ENCODE results near the gene ZNF629.

Gene ZNF629

DNA sequence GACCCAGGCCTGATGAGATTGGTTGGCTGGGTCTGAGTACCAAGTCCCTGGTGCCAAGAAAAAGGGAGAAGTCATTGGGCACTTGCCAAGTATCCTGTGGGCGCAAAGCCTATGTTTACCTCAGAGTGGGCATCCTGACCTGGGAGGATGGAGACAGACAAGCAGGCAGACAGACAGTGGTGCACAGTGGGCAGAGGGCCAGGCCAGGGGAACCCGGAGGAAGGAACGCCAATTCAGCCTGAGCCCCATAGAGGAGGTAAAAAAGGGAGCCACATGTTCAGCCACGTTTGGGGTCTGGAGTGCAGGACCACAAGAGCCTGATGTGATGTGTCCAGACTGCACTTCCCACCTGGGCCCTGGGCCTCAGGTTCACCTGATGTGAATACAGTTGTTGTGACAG lies 33.4 kb downstream of the ZNF629 start:
- H3K4me3 ChIP-seq (ENCODE audit: low read depth, low read length) = no peak overlapping the region
- DNase-seq (ENCODE audit: low read depth) = no peak
- TF ChIP-seq, protein P1, sequence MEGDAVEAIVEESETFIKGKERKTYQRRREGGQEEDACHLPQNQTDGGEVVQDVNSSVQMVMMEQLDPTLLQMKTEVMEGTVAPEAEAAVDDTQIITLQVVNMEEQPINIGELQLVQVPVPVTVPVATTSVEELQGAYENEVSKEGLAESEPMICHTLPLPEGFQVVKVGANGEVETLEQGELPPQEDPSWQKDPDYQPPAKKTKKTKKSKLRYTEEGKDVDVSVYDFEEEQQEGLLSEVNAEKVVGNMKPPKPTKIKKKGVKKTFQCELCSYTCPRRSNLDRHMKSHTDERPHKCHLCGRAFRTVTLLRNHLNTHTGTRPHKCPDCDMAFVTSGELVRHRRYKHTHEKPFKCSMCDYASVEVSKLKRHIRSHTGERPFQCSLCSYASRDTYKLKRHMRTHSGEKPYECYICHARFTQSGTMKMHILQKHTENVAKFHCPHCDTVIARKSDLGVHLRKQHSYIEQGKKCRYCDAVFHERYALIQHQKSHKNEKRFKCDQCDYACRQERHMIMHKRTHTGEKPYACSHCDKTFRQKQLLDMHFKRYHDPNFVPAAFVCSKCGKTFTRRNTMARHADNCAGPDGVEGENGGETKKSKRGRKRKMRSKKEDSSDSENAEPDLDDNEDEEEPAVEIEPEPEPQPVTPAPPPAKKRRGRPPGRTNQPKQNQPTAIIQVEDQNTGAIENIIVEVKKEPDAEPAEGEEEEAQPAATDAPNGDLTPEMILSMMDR (IDR thresholded peaks at IDR 0.05; ENCODE audit: control insufficient read depth, extremely low read depth, insufficient read depth) = no peak

DNA sequence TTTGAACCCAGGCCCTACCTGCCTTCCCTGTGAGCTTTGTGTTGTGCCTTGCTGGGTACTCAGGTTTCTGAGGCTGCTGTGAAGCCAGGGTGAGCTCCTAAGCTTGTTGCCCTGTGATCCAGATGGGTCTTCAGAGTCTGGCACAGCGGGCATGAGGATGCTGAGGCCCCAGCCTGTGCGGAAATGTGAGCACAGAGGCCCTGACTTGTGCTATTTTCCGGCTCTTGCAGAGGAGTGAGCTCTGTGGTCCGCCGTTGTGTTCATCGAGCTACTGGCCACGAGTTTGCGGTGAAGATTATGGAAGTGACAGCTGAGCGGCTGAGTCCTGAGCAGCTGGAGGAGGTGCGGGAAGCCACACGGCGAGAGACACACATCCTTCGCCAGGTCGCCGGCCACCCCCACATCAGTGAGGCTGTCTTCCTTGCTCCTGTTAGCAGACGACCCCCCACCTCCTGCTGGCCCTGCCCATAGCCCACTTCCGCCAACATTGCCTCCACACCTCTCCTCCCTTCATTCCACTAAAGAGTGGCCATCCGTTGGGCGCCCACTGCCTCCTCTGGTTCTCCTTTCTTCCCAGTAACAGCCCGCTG lies 36.0 kb downstream of the ZNF629 start:
- no peak overlapping the region for H3K4me3 ChIP-seq (ENCODE audit: low read depth, low read length)
- DNase-seq (ENCODE audit: low read depth) = no peak
- TF ChIP-seq, protein P1 (IDR thresholded peaks at IDR 0.05; ENCODE audit: control insufficient read depth, extremely low read depth, insufficient read depth) = no peak

DNA sequence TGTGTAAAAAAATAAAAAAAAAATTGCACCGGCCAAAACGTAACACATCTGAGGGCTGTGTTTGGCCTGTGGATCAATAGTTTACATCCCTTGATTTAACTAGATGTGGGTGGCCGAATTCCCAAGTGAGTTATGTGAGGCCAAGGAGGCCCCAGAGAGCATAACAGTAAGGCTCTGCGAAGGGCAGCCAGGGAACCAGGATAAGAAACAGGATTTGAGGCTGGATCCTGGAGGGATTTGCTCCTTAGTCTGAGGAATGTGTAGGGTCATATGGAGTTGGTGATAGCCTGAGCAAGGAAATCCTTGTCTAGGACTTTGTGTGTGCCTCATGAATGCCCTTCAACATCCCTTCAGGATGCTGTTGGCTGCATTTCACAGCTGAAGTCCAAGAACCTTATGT lies 36.8 kb downstream of the ZNF629 start:
- H3K4me3 ChIP-seq (ENCODE audit: low read depth, low read length) = no peak overlapping the region
- TF ChIP-seq, protein P1 (IDR thresholded peaks at IDR 0.05; ENCODE audit: control insufficient read depth, extremely low read depth, insufficient read depth) = no peak
- no peak for DNase-seq (ENCODE audit: low read depth)

DNA sequence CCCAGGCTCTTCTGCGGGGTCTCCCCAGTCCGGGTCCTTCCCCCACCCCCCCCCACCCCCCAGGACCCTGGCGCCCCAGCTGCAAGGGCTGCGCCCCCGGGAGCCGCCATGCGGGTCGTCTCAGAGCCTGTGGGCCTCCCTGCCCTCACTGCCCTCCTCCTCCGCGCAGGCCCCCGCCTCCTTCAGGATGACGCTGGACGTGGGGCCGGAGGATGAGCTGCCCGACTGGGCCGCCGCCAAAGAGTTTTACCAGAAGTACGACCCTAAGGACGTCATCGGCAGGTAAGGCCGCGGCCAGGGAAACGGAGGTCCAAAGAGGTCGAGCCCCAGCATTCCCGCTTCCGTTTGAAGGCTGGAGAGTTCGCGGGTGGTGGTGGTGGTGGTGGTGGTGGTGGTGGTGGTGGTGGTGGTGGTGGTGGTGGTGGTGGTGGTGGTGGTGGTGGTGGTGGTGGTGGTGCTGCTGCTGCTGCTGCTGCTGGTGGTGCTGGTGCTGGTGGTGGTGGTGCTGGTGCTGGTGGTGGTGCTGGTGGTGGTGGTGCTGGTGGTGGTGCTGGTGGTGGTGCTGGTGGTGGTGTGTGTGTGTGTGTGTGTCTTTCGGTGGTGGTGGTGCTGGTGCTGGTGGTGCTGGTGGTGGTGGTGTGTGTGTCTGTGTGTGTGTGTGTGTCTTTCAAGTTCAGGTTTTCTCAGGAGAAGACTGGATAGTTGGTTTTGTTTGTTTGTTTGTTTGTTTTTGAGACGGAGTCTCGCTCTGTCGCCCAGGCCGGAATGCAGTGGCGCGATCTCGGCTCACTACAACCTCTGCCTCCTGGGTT lies 38.2 kb downstream of the ZNF629 start:
- peak overlapping the region; percentile 71 for H3K4me3 ChIP-seq (ENCODE audit: low read depth, low read length)
- TF ChIP-seq, protein P1 (IDR thresholded peaks at IDR 0.05; ENCODE audit: control insufficient read depth, extremely low read depth, insufficient read depth) = no peak
- DNase-seq (ENCODE audit: low read depth) = no peak

DNA sequence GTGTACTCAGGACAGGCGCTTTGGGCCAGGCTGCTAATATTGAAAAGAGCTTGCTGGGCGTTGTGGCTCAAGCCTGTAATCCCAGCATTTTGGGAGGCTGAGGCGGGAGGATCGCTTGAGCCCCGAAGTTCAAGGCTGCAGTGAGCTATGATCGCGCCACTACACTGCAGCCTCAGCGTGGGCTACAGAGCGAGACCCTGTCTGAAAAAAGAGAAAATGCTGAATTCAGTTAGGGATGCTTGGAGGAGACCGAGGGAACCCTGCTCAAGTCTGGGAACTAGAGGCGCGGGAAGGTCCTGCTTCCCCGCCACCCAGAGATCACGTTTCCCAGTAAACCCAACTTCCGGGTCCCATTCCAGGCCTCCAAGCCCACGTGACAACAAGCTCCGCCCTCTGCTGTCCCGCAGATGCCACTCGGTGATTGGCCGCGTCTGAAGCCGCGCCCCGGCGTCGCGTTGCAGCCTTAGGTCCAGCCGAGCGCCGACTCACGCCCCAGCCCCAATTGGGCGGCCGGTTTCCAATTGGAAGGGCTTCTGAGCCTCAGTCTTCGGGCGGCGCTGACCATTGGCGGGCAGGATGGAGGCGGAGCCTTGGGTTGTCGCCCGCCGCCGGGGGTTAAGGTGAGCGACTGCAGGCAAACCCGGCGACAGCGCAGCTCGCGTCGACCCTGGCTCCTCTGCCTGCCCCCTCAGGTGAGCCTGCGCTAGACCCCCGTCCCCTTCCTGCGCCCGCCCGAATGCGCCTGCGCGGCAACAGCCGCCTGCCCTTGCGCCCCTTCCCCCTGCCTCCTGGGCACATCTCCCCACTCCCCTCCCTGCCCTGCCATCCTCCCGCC lies 39.0 kb downstream of the ZNF629 start, which contains the start of gene PHKG2:
TSS of gene PHKG2 (plus strand) at position 627 of the 835 bp plus-strand sequence. CDS start 396 bp downstream, outside the sequence.
- TF ChIP-seq, protein P1 (IDR thresholded peaks at IDR 0.05; ENCODE audit: control insufficient read depth, extremely low read depth, insufficient read depth) = no peak
- DNase-seq (ENCODE audit: low read depth) = peak; percentile 98
- H3K4me3 ChIP-seq (ENCODE audit: low read depth, low read length) = peak within 1 kb of the TSS; percentile 71

DNA sequence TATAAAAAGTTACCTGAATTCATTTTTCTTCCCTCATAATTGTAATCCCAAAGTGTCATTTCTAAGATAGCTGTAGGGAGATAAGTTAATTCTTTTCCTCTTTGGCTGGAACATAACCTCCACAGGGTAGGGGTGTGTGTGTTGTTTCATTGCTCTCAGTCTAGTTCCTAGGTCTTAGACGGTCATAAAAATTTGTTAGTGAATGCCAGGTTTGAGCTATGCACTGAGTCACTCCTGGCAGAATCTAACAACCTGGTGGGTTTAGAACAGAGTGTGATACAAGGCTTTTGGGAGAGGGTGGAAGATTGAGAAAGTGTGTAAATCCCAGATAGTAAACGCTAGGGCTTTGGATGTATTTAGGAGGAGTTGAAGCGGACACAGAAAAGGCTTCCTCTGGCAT lies 39.7 kb downstream of the ZNF629 start:
- TF ChIP-seq, protein P1 (IDR thresholded peaks at IDR 0.05; ENCODE audit: control insufficient read depth, extremely low read depth, insufficient read depth) = no peak
- DNase-seq (ENCODE audit: low read depth) = no peak
- no peak overlapping the region; the same call in 1 of the 2 replicates for H3K4me3 ChIP-seq (ENCODE audit: low read depth, low read length)
